VCaP (cell line): ENCODE data around the gene ADGRE1.

Experiments used
- H3K27ac ChIP-seq: fragments of 450-650 bp; 2 replicates; pipeline ENCODE4 v1.5.1; 2017
- CTCF ChIP-seq: fragments of 450-650 bp; conservative IDR thresholded peaks from 2 replicates; pipeline ENCODE4 v1.5.1; 2017; ENCODE audit warnings: mild to moderate bottlenecking, moderate library complexity

ADGRE1 gene

GRCh38 chr19:6976197-6976596 is 88.8 kb downstream of the ADGRE1 start:
- H3K27ac ChIP-seq: no peak overlapping the region
- no peak for TF ChIP-seq CTCF

- H3K27ac ChIP-seq: no peak overlapping the region
- no peak for TF ChIP-seq CTCF
These were observed 92.0 kb downstream of the ADGRE1 start for GRCh38 chr19:6979399-6979798.

DNA sequence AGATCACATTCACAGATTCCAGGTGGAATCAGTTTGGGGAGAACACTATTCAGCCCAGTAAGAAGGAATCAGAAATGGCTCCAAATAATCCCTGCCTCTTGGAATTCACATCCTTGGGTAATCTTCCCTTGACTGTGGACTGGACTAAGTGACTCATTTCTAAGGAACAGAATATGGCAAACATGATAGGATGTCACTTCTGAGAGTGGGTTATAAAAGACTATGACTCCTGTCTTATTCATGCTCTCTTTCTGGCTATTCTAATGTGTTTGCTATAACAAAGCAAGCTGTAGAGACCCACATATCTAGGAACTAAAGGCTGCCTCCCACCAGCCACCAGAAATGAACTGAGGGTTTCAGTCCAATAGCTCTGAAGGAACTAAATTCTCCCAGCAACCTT is 96.1 kb downstream of the ADGRE1 start:
- TF ChIP-seq CTCF: no peak
- H3K27ac ChIP-seq: no peak overlapping the region

GRCh38 chr19:6987850-6988249 is 100.5 kb downstream of the ADGRE1 start:
- no peak for TF ChIP-seq CTCF

DNA sequence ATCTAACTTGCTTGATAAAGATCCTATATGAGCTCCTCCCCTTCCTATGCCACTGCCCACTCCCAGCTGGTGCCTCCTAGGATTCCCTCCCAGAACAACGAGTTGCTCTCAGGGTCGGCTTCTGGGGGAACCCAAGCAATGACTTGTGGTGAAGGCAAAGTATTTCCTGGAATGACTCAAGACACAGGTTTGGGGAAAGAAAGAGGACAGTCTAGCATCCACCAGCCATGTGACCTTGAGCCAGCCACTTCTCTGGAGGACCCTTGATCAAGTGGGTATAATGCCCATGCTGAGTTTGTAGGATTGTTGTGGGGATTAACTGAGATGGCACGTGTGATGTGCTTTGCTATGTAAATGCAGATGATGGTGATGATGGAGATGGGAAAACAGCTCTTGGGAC is 100.9 kb downstream of the ADGRE1 start:
- no peak overlapping the region for H3K27ac ChIP-seq
- no peak for TF ChIP-seq CTCF

More at GRCh38 chr19:6987850-6988249, 100.5 kb downstream of the ADGRE1 start:
- H3K27ac ChIP-seq: no peak overlapping the region
